Daoy (cell line): Measurements from ENCODE around the gene SGCD. TPM values are rescaled to one million over a fixed set of nuclear protein-coding genes. Genes with fewer than 3 reads are reported as not detected.

Source experiments
- DNase-seq: peaks from one replicate; pipeline ENCODE4 v3.0.0-alpha.2; 2015; ENCODE audit warnings: low read depth
- total RNA-seq: library from RNA; depleted of rRNA; stranded (reverse); fragments of >200 nt; shearing (Covaris generic); gene quantifications from 2 replicates; pipeline ENCODE4 v1.2.3, GENCODE V29; 2014

SGCD gene
- total RNA-seq, 1 experiment from 2014 or later: 1.4 TPM

DNA sequence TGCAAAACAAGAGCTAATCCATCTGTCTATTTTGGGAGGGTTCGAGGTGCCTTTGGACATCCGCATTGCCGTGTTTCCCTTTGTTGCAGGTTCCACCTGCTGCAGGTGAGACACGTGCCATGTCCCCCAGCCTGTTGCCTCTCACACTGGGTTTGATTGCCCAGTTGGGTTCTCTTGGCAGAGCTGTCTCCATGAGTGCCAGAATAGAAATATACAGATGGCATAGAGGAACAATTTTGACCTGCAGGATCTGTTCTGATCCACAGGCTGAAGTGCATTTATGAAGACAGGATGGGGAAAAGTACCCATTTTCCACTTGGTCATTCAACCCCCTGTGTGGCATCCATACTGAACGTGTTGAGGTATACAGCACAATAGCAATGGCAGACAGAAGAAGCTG is 178.1 kb downstream of the SGCD start:
- no peak for DNase-seq

DNA sequence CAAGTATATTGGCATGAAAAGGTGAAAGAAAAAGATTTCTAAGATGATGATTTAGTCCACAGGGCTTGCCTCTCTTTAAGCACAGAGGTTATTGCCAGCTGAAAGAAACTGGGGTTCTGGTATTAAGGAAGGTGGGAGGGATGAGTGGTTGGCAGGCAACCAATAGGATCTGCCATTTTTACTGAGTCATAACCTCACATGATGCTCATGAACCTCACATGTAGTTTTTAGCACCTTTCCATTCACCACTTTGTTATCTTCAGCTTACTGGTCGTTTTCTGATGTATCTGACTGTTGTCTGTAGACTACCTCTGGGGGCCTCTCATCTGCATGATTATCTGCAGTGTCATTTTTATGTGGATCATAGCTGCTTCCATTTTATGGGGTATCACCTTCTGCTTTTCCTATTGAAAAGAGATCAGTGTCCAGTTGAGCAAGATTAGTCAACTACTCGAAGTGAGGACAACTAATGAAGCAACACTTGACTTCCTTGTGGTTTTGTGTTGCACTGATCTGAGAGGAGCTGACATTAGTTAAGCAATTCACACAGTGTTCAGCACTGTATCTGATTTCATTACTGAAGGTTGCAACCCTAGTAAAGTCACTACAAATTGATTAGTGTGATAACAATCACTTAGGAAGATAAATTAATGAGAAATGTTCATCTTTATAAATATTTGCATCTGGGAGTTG is 186.3 kb downstream of the SGCD start:
- DNase-seq: no peak

DNA sequence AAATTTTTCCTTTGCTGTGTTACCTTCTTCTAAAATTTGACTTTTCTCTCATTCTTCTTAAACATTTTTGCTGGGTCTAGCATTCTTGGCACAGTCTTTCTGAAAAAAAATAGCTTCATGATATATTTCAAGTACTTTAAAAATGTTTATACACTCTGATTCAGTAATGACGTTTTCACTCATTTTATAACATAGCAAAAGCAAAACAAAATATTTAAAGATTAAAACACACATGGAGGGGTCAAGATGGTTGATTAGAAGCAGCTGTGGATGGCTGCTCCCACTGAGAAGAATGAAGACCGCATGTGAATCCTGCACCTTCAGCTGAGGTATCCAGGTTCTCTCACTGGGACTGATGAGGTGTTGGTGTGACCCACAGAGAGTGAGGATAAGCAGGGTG is 188.2 kb downstream of the SGCD start:
- DNase-seq: no peak

DNA sequence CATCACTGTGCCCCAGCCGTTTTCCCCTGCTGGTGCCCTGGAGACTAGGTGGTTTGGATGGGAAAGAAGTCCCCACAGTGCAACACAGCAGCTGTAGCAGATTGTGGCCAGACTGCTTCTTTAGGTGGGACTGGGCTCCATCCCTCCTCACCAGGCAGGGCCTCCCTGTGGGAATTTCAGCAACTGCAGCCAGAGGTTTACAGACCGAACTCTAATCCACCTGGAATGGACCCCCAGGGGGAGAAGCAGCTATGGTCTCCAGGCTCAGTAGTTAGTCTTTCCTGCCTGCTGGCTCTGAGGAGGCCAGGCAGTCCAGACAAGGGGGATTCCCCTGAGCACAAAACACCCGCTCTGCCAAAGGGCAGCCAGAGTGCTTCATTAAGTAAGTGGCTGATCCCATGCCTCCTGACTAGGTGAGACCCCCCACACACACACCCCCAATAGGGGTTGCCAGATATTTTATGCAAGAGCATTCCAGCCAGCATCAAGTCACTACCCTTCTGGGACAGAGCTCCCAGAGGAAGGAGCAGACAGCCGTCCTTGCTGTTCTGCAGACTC is 188.9 kb downstream of the SGCD start:
- peak; percentile 21 for DNase-seq

DNA sequence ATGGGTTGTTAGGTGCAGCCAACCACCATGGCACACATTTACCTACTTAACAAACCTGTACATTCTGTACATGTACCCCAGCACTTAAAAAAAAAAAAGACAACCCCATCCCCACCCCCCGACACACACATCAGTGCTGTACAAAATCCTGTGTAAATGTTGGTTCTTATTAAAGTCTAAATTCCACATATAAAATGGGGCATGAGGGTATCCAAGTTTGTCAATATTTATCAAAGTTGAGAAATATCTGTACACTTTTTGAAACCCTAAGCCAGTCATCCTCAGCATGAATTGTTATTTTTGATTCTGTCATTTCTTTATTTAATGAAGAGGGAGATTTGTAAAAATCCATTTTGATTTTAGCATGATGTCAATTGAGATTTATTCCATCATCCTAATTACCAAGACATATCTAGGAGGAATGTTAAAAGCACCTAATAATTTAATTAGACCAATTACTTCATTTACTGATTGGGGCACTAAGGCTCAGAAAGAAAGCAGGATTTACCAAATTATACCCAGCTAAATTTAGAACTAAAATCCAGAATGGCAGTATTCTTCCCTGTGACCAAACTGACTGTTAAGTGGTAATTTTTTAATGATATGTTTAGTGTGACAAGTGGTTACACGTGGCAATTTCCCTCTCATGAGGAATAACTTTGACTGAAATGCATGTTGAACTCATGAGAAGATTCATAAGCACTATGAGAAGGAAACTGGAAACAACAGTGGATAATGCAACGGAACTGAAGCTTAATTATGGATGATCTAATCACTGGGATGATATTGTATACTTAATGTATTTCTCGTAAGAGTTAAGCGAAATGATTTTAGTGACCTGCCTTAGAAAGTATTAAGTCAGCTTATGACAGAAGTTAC is 195.9 kb downstream of the SGCD start:
- DNase-seq: no peak

DNA sequence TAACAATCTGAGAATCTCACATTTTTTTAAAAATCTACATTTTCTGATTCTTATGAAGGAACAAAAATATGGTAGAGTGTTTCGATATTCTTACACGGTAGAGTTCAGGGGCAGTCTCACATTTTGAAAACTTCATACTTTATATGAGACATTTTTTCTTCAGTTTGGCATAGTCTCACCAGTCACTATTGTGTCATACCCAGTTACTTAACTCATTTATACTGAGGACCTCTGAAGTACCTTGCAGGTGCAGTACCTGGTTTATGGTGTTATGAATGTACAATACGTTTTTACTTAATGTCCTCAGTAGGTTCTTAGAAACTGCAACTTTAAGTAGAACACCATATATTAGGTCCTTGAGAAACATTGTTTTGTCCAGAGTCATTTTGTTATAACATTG is 196.6 kb downstream of the SGCD start:
- DNase-seq: no peak

DNA sequence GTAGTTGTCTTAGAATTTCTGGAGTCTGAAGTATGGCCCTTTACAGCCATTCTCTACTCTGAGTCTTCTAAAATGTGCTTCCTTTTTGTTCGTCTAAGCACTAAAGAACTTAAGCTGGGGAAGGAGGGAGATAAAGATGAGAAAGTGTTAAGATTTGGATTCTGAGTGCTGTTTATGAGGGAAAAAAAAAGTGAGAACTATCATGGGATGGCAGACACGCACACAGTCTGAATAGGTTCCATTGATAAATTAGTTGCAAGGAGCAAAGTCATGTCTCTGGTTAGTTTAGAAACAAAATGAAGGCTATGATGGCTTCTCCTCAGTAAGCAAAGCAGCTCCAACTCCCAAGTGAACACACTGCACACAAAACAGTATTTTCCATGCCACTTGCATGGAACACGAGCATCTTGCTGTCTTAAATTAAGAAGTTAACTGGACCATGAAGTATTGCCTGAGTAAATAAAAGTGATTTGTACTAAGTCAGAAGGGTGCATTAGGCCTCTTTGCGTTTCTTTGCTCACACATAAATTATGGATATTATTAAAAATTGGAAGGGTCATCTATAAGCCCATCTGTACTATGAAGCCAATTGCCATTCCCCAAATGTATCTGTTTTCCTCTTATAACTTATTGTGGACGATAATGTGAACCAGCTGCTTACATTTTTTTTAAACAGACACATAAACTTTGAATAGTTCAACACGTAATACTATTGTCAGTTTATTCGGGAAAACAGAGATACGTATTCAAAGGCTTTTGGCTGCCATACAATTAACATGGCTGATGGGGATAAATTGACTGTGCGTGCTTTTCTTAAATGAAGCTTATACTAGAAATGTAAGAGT is 199.3 kb downstream of the SGCD start:
- no peak for DNase-seq

DNA sequence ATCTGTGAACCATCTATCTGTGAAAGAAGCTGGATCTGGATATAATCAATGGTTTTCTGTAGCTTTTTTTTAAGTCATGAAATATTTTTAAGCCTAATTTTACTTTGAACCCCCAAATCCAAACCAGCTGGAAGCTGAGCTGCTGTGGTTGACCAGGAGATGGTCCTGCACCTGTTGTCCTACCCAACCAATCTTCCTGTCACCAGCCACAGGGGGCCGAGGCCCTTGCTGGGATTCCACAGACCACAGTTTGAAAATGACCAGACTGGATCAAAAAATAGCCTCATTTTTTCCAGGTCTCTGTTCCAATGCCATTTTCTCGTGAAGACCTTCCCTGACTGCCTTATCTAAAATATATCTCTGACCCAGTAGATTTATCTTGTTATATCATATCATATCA is 200.6 kb downstream of the SGCD start:
- DNase-seq: no peak

DNA sequence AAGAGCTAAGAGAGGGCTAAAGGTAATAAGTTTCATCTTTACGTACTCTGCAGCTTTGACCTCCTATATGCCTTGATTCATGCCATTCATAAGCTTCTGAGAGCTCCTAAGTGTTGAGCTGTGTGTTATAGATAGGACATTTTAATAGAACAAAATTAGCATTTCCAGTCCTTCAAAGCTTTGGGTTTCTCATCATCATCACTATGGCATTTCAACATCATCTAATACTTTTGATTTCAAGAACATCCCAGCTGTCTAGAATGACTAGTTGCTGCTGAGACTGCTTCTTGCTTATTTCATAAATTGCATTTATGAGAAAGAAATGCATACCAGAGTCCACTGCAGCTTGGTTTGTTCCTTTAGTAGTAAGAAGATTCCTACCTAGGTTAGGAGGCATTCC is 201.7 kb downstream of the SGCD start:
- no peak for DNase-seq

DNA sequence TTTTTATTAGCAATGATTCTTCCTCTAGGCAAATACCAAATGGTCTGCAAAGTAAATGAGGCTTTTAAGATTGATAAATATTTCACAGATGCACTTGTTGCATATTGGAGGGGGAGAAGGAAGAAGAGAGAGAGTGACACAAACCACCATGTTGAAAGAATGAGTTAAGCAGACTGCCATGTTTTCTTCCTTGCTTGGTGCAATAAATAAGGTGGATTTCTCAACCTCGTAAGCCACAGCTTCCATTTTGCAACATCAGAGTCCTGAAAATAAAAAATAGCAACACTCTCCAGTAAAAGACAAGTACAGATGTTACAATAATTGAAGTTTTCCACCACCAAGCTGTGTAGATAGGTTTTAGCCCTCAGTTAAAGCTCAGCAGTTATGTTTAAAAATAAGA is 202.9 kb downstream of the SGCD start:
- DNase-seq: no peak

DNA sequence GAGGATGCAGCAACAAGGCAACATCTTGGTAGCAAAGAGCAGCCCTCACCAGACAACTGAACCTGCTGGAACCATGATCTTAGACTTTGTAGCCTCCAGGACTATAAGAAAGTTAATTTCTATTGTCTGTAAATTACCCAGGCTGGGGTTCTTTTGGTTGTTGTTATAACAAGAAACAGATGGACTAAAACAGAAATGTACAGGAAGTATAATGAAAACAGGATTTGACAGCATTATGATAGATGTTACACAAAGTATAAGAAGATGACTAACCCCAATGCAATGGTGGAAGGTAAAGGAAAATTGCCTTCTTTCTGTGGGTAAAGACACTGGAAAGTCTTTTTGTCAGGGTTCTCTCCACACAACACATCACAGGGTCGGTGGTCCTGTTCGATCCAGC is 204.2 kb downstream of the SGCD start:
- no peak for DNase-seq

DNA sequence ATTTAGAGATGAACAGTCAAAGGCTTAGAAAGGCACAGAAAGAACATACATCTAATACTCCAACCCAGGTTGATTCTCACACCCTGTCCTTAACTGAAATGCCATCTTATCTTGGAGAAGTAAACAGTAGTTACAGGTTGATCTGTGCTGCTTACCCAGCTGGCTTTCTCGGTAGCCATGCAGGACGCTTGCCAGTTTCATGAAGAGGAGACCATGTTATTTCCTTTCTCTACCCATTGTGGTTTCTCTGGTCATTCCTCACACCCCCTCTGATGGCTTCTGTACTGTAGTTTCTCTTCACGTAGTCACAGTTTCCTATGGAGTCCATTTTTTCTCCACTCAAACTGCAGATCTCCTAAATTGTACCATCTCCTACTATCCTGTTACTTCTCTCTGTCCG is 206.0 kb downstream of the SGCD start:
- DNase-seq: no peak

DNA sequence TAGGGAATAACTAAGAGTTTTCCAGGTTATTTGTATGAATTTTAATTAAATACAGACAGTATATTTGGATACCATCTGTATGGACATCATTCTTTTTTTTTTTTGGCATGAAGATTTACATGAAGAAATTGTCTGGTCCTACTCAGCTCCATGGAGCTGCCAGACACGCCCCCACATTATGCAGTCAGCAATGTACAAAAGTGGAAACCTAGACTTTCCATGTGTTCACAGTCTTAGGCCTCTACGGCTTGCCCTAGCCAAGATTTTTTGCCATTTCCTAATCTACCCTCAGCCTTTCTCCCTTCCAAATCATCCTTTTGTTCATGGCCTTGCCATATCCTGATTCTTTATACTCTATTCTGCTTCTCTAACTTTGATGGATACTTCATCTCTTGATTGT is 207.1 kb downstream of the SGCD start:
- no peak for DNase-seq

DNA sequence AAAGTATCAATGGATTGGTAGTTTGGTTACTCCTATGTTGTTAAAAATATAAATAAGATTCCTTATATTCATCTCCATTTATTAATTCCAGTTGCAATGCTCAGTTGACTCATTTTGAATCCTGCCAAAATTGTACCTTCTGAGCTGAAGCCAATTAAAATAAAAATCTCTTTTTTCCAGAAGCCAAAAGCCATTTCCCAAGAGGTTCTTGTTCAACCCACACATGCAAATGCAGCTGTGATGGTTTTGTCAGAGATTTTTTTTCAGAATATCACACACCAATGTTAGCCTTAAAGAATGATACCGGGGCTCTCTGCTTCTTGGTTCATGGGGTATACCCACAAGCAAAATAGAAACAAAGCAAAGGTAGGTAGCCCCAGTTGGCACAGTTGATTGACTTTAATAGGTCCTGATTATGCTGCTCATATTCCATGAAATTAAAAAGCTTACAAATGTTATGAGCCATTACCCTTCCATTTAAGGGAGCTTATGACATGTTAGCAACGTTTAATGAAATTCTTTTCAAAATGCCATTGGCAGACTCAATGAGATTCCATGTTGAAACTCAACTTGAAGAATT is 208.0 kb downstream of the SGCD start:
- no peak for DNase-seq

DNA sequence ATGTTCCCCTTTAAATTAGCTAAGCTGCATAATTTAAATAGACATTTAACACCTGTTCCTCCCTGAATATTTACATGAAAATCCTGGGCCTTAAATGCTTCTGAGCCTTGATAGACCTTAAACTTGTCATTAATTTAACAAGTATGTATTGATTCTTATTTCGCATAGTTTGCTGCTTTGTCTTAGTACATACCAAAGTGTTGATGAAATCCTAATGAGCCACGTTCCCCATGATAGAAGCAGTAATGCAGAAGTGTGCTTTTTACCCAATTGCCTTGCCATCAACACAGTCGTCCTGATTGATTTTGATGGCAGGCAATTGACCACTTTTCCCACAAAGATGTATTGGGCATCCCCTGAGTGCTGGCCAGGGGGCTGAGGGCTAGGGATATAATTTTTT is 213.5 kb downstream of the SGCD start:
- no peak for DNase-seq

DNA sequence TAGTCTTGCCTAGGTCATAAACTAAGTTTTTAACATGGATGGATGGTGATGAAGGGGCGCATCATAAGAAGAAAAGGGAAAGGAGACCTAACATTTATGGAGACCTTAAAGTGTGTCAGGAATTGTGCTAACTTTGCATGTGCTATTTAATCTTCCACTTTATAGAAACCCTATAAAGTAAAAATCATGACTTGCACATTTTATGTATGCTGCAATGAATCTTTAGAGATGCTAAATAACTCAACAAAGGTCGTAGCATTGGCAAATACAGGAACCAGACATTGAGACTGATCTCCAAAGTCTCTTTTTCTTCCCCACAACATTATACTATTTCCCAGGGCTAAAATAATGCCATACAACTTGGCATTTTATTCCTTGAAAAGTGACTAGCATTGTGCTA is 214.6 kb downstream of the SGCD start:
- DNase-seq: no peak

DNA sequence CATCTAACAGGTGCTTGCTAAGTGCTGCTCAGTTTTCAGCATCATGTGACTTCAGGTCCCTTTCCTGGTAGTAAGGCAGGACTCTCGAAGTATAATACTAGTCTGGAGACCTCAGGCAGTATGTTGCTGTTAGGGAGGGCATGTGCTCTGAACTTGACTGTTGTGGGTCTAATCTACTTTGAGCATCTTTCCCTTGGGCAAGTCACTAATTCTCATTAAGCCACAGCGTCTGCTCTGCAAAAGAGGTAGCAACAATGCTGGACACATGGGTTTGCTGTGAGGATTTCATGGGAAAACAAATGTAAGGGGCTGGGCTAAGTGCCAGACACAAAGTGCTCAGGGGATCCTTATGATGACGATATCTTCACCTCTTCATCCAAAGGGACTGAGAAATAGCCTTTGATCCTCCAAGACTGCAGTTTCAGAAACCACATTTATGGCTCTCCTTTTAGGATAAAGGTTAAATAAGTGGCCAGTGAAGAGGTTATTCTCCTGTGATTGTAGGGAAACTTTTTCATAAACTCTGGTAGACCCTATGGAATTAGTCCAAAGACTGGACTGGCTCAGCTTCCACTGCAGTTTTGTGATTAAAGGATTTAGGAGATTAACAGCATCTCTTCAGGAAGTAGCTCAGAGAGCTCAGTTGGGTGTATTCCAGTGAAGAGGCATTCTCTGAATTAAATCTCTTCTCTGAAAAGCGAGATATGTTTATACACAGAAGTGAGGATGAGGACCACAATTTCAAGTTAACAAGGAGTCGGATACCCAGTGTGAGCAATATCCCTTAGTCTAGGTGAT is 216.6 kb downstream of the SGCD start:
- DNase-seq: no peak

DNA sequence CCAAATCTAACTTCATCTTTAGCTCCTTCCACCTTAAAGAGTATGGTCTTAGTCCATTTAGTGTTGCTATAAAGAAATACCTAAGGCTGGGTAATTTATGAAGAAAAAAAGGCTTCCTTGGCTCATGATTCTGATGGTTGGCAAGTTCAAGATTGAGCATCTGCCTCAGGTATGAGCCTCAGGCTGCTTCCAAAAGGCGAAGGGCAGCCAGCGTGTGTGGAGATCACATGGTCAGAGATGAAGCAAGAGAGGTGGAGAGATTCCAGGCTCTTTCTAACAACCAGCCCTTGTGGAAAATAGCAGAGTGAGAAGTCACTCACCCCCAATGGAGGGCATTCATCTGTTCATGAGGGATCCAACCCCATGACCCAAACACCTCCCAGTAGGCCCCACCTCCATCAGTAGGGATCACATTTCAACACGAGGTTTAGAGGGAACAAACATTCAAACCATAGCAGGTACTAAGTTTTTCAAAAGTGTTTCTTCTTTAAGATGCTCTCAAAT is 225.9 kb downstream of the SGCD start:
- no peak for DNase-seq

DNA sequence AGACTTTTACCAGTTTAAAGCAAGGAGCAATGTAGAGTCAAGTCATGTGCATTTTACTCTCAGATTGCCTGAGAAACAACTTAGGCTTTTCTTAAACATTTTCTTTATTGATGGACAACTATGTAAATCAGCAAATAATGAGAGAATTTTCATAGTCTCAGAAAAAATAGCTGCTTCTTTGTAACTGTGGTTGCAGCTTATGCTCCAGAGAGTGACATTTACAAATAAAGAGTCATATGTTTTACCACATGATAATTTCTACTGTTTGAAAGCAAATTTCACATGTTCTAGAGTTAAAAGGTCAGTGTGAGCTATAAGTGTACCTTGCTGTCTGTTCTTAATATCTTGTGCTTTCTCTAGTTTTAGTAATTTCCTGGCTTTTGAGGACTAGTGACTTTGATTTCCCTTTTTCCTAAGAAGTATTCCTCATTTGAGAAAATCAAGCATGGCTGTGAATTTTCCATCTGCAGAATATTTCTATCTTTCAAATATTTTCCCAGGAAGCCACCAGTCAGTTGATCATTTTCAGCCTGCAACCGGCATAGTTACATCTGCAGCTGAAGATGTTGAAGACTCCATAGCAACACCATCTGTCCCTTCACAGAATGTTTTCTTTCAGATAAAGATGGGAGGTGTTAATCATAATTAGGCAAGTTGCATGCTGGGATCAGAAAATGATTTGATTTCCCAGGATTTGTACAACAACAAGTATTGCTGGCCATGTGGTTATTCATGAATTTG is 229.9 kb downstream of the SGCD start:
- DNase-seq: no peak

DNA sequence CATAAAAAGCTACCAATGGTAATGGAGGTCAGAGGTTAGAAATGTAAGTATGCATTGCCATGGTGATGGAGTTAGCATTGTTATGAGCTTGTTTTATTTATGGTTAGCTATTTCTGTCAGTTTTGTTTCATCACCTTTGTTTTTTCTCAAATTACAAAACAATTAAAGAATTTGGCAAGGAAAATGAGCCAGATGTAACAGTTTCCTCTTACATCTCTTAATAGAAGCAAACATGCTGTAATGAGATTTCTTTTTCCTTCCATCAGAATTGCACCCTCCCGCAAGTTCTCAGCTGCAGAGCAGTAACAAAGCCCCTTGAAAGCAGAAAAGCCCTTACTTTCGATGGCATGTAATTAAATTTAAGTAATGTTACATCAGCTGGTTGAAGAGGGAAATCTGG is 233.0 kb downstream of the SGCD start:
- DNase-seq: no peak
